ENCODE results near the gene NFKB1. TPM values are rescaled to one million over a fixed set of nuclear protein-coding genes. Genes with fewer than 3 reads are reported as not detected.

The NFKB1 gene
- total and polyA plus RNA-seq, 9 of the 15 experiments (the other 6 are each of a cell fraction or from before 2014, with no cell fraction given): 2.4 to 14.5 (median 10.3) TPM

DNA sequence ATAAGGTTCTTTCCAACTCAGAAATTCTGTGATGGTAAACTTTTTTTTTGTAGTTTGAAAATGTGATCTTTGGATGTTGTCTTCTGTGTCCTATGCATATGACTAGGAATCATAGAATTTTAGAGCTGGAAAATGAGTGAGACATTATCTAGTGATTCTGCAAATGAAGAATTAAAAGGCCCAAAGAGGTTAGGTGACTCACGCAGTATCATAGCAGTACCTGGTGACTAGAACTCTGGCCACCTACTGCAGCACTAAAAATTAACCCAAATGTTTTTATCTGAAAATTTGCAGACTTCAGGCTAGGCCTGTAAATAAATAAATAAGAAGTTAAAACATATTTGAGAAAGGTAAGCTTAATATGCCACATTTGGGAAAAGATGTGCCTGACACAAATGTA, 52.8 kb downstream of the NFKB1 start:
- in situ Hi-C loops (cut with MboI) (no loop called here), intact Hi-C loops (cut with micrococcal nuclease) (no loop called here)
- Histone ChIP-seq H3K79me2 (ENCODE audit: control insufficient read depth, insufficient read depth, low read length) (no peaks in the 10 kb centered on the region), H3K9me3 (replicated peaks; ENCODE audit: control insufficient read depth, insufficient read depth, low read depth, low read length) (no peaks in the 10 kb centered on the region), H3K4me2 (ENCODE audit: insufficient read depth, low read length) (no peak overlapping the region), H3K9me1 (ENCODE audit: control insufficient read depth, insufficient read depth, low read length) (no peaks in the 10 kb centered on the region), H4K20me1 (replicated peaks; ENCODE audit: control insufficient read depth, insufficient read depth, low read length) (no peaks in the 10 kb centered on the region), H3K9ac (ENCODE audit: insufficient read depth in 1 of 2, low read depth in 2 of 2, low read length in 2 of 2) (no peak overlapping the region), H3K27ac (ENCODE audit: extremely low read depth, low read depth, low read length) (no peak overlapping the region), H2AFZ (ENCODE audit: low read depth, low read length) (no peak overlapping the region), H3K4me1 (replicated peaks in 1 of 2; ENCODE audit: control insufficient read depth in 2 of 2, insufficient read depth in 2 of 2, low read length in 2 of 2) (no peaks in the 10 kb centered on the region), H3K36me3 (ENCODE audit: control insufficient read depth, insufficient read depth, low read length) (no peaks in the 10 kb centered on the region), H3K4me3 (no peak overlapping the region), H3K27me3 (ENCODE audit: control insufficient read depth in 2 of 2, insufficient read depth in 2 of 2, low read length in 2 of 2) (no peaks in the 10 kb centered on the region)
- BruUV-seq (replicated peaks): no TSS peak
- DNase-seq (ENCODE audit: extremely low read depth in 1 of 4, low spot score in 3 of 4): no peak
- CTCF ChIA-PET (ENCODE audit: low intra/inter-chr PET ratio): no interaction called here
- TF ChIP-seq ZNF551 (CRISPR knock-in tag; IDR thresholded peaks at IDR 0.05) (no peak), ZBTB2 (IDR thresholded peaks at IDR 0.05) (no peak), SIN3B (IDR thresholded peaks at IDR 0.05; ENCODE audit: low read depth) (no peak), ZBTB1 (CRISPR knock-in tag; IDR thresholded peaks at IDR 0.05; ENCODE audit: borderline replicate concordance, low read depth) (no peak), IRF1 (CRISPR knock-in tag; IDR thresholded peaks at IDR 0.05; ENCODE audit: borderline replicate concordance) (no peak), SOX6 (IDR thresholded peaks at IDR 0.05) (no peak)
- TF ChIP-seq, protein P1, sequence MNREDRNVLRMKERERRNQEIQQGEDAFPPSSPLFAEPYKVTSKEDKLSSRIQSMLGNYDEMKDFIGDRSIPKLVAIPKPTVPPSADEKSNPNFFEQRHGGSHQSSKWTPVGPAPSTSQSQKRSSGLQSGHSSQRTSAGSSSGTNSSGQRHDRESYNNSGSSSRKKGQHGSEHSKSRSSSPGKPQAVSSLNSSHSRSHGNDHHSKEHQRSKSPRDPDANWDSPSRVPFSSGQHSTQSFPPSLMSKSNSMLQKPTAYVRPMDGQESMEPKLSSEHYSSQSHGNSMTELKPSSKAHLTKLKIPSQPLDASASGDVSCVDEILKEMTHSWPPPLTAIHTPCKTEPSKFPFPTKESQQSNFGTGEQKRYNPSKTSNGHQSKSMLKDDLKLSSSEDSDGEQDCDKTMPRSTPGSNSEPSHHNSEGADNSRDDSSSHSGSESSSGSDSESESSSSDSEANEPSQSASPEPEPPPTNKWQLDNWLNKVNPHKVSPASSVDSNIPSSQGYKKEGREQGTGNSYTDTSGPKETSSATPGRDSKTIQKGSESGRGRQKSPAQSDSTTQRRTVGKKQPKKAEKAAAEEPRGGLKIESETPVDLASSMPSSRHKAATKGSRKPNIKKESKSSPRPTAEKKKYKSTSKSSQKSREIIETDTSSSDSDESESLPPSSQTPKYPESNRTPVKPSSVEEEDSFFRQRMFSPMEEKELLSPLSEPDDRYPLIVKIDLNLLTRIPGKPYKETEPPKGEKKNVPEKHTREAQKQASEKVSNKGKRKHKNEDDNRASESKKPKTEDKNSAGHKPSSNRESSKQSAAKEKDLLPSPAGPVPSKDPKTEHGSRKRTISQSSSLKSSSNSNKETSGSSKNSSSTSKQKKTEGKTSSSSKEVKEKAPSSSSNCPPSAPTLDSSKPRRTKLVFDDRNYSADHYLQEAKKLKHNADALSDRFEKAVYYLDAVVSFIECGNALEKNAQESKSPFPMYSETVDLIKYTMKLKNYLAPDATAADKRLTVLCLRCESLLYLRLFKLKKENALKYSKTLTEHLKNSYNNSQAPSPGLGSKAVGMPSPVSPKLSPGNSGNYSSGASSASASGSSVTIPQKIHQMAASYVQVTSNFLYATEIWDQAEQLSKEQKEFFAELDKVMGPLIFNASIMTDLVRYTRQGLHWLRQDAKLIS (CRISPR knock-in tag; IDR thresholded peaks at IDR 0.05): no peak
- POLR2A ChIA-PET: no interaction called here
- no peak for ATAC-seq
- WGBS (ENCODE audit: insufficient coverage, low coverage, missing lambda C conversion rate): 82% methylated on average over 1 of the region's 1 CpG
- no peak for FAIRE-seq

Data from K562 (cell line).